Activated naive CD8-positive, alpha-beta T cell treated with anti-CD3 and anti-CD28 coated beads, Interleukin-2, amount 50 U/mL, for 24 hours (primary cell): ENCODE data around the gene RASGRF1.
A peak's percentile ranks its signal among the peaks of the same experiment; 100 is the strongest.

Source experiments
- ATAC-seq: fragments of 150-1000 bp; cut with Tn5 transposase; one replicate; pipeline ENCODE4 v1.10.0; 2021
- DNase-seq: peaks from one replicate; pipeline ENCODE4 v3.0.0; 2021
- H3K27ac Mint-ChIP-seq: one replicate; pipeline ENCODE4 v1.8.0; 2021; ENCODE audit warnings: mild to moderate bottlenecking, mixed read lengths
- H3K27me3 Mint-ChIP-seq: one replicate; pipeline ENCODE4 v1.8.0; 2021; ENCODE audit warnings: mixed read lengths
- H3K36me3 Mint-ChIP-seq: one replicate; pipeline ENCODE4 v1.8.0; 2021; ENCODE audit warnings: low read depth, mixed read lengths
- H3K4me1 Mint-ChIP-seq: one replicate; pipeline ENCODE4 v1.8.0; 2021; ENCODE audit warnings: mixed read lengths
- H3K4me3 Mint-ChIP-seq: one replicate; pipeline ENCODE4 v1.8.0; 2021; ENCODE audit warnings: mild to moderate bottlenecking, moderate library complexity, mixed read lengths
- H3K9me3 Mint-ChIP-seq: one replicate; pipeline ENCODE4 v1.8.0; 2021; ENCODE audit warnings: mixed read lengths

RASGRF1 gene

GRCh38 chr15:79066391-79067071 lies 24.0 kb downstream of the RASGRF1 start:
- ATAC-seq: peak; percentile 12
- H3K9me3 Mint-ChIP-seq: no peaks in the 10 kb centered on the region
- no peak overlapping the region for H3K4me3 Mint-ChIP-seq
- H3K36me3 Mint-ChIP-seq: no peaks in the 10 kb centered on the region
- no peak overlapping the region for H3K27ac Mint-ChIP-seq
- H3K4me1 Mint-ChIP-seq: no peaks in the 10 kb centered on the region
- DNase-seq: no peak
- peaks cover 5% of the 10 kb centered on the region for H3K27me3 Mint-ChIP-seq

- Mint-ChIP-seq H3K9me3 (no peaks in the 10 kb centered on the region), H3K27me3 (peaks cover 5% of the 10 kb centered on the region), H3K27ac (no peak overlapping the region), H3K4me3 (no peak overlapping the region), H3K36me3 (no peaks in the 10 kb centered on the region), H3K4me1 (no peaks in the 10 kb centered on the region)
- ATAC-seq (peak; percentile 34), DNase-seq (no peak)
These were observed 24.7 kb downstream of the RASGRF1 start for GRCh38 chr15:79065706-79066376.

GRCh38 chr15:79065361-79065705 lies 25.2 kb downstream of the RASGRF1 start:
- Mint-ChIP-seq H3K36me3 (no peaks in the 10 kb centered on the region), H3K4me1 (no peaks in the 10 kb centered on the region), H3K4me3 (no peak overlapping the region), H3K9me3 (no peaks in the 10 kb centered on the region), H3K27me3 (peaks cover 5% of the 10 kb centered on the region), H3K27ac (no peak overlapping the region)
- DNase-seq (no peak), ATAC-seq (no peak)

- no peak for DNase-seq
- Mint-ChIP-seq H3K4me1 (no peaks in the 10 kb centered on the region), H3K27ac (no peak overlapping the region), H3K27me3 (peaks cover 6% of the 10 kb centered on the region), H3K36me3 (no peaks in the 10 kb centered on the region), H3K9me3 (no peaks in the 10 kb centered on the region), H3K4me3 (no peak overlapping the region)
- ATAC-seq: no peak
These were observed 26.1 kb downstream of the RASGRF1 start for GRCh38 chr15:79064496-79064895.

GRCh38 chr15:79060175-79060574 lies 30.4 kb downstream of the RASGRF1 start:
- Mint-ChIP-seq H3K27ac (no peak overlapping the region), H3K27me3 (peaks cover 10% of the 10 kb centered on the region)

GRCh38 chr15:79059081-79059572 lies 31.5 kb downstream of the RASGRF1 start:
- no peak overlapping the region for H3K4me3 Mint-ChIP-seq
- no peak for DNase-seq
- peaks cover 8% of the 10 kb centered on the region for H3K27me3 Mint-ChIP-seq
- no peaks in the 10 kb centered on the region for H3K4me1 Mint-ChIP-seq
- H3K9me3 Mint-ChIP-seq: no peaks in the 10 kb centered on the region
- H3K27ac Mint-ChIP-seq: no peak overlapping the region
- no peak for ATAC-seq
- H3K36me3 Mint-ChIP-seq: no peaks in the 10 kb centered on the region

More at GRCh38 chr15:79060175-79060574, 30.4 kb downstream of the RASGRF1 start:
- DNase-seq: no peak
- Mint-ChIP-seq H3K4me3 (no peak overlapping the region), H3K4me1 (no peaks in the 10 kb centered on the region), H3K36me3 (no peaks in the 10 kb centered on the region), H3K9me3 (no peaks in the 10 kb centered on the region)
- ATAC-seq: no peak

GRCh38 chr15:79058260-79058850 lies 32.2 kb downstream of the RASGRF1 start:
- DNase-seq: no peak
- H3K4me1 Mint-ChIP-seq: no peaks in the 10 kb centered on the region
- no peak overlapping the region for H3K27ac Mint-ChIP-seq
- no peaks in the 10 kb centered on the region for H3K36me3 Mint-ChIP-seq
- no peaks in the 10 kb centered on the region for H3K9me3 Mint-ChIP-seq
- no peak for ATAC-seq
- no peak overlapping the region for H3K4me3 Mint-ChIP-seq
- peaks cover 8% of the 10 kb centered on the region for H3K27me3 Mint-ChIP-seq

- Mint-ChIP-seq H3K36me3 (no peaks in the 10 kb centered on the region), H3K9me3 (no peaks in the 10 kb centered on the region), H3K27me3 (peaks cover 6% of the 10 kb centered on the region), H3K4me3 (no peak overlapping the region), H3K27ac (no peak overlapping the region), H3K4me1 (no peaks in the 10 kb centered on the region)
- DNase-seq (no peak), ATAC-seq (no peak)
These were observed 33.5 kb downstream of the RASGRF1 start for GRCh38 chr15:79057050-79057449.

- Mint-ChIP-seq H3K4me1 (no peaks in the 10 kb centered on the region), H3K9me3 (no peaks in the 10 kb centered on the region), H3K4me3 (no peak overlapping the region), H3K27ac (no peak overlapping the region), H3K27me3 (peaks cover 5% of the 10 kb centered on the region), H3K36me3 (no peaks in the 10 kb centered on the region)
- DNase-seq: no peak
- no peak for ATAC-seq
These were observed 36.2 kb downstream of the RASGRF1 start for GRCh38 chr15:79054350-79054749.

GRCh38 chr15:79053894-79054293 lies 36.7 kb downstream of the RASGRF1 start:
- no peaks in the 10 kb centered on the region for H3K36me3 Mint-ChIP-seq
- no peaks in the 10 kb centered on the region for H3K4me1 Mint-ChIP-seq
- ATAC-seq (no peak), DNase-seq (no peak)
- H3K9me3 Mint-ChIP-seq: no peaks in the 10 kb centered on the region
- peaks cover 5% of the 10 kb centered on the region for H3K27me3 Mint-ChIP-seq
- no peak overlapping the region for H3K27ac Mint-ChIP-seq
- H3K4me3 Mint-ChIP-seq: no peak overlapping the region

GRCh38 chr15:79051941-79052731 lies 38.4 kb downstream of the RASGRF1 start:
- H3K4me3 Mint-ChIP-seq: no peak overlapping the region
- H3K36me3 Mint-ChIP-seq: no peaks in the 10 kb centered on the region
- no peak for DNase-seq
- H3K4me1 Mint-ChIP-seq: no peaks in the 10 kb centered on the region
- no peaks in the 10 kb centered on the region for H3K9me3 Mint-ChIP-seq
- no peak for ATAC-seq
- no peak overlapping the region for H3K27ac Mint-ChIP-seq
- peaks cover 5% of the 10 kb centered on the region for H3K27me3 Mint-ChIP-seq

- Mint-ChIP-seq H3K4me3 (no peak overlapping the region), H3K27ac (no peak overlapping the region), H3K27me3 (no peaks in the 10 kb centered on the region), H3K9me3 (no peaks in the 10 kb centered on the region), H3K36me3 (no peaks in the 10 kb centered on the region), H3K4me1 (no peaks in the 10 kb centered on the region)
- DNase-seq: no peak
- no peak for ATAC-seq
These were observed 39.6 kb downstream of the RASGRF1 start for GRCh38 chr15:79051029-79051428.

GRCh38 chr15:79050341-79050740 lies 40.2 kb downstream of the RASGRF1 start:
- Mint-ChIP-seq H3K27me3 (no peaks in the 10 kb centered on the region), H3K27ac (no peak overlapping the region), H3K9me3 (no peaks in the 10 kb centered on the region), H3K4me3 (no peak overlapping the region), H3K4me1 (no peaks in the 10 kb centered on the region), H3K36me3 (no peaks in the 10 kb centered on the region)
- no peak for DNase-seq
- ATAC-seq: no peak

GRCh38 chr15:79049416-79049815 lies 41.2 kb downstream of the RASGRF1 start:
- Mint-ChIP-seq H3K4me1 (no peaks in the 10 kb centered on the region), H3K27me3 (no peaks in the 10 kb centered on the region), H3K4me3 (no peak overlapping the region), H3K36me3 (no peaks in the 10 kb centered on the region), H3K9me3 (no peaks in the 10 kb centered on the region), H3K27ac (no peak overlapping the region)
- no peak for DNase-seq
- ATAC-seq: no peak
